Measurements from ENCODE around the gene ENTPD8. TPM values are rescaled to one million over a fixed set of nuclear protein-coding genes. Genes with fewer than 3 reads are reported as not detected.
"Not testable (repeated sequence)": the region's sequence is repeated elsewhere in the genome, so short reads cannot be mapped to it uniquely, and the experiment has no call there.

ENTPD8 gene
- total RNA-seq, 4 donors from 2014 or later, result 0.21 TPM; not detected in 3

DNA sequence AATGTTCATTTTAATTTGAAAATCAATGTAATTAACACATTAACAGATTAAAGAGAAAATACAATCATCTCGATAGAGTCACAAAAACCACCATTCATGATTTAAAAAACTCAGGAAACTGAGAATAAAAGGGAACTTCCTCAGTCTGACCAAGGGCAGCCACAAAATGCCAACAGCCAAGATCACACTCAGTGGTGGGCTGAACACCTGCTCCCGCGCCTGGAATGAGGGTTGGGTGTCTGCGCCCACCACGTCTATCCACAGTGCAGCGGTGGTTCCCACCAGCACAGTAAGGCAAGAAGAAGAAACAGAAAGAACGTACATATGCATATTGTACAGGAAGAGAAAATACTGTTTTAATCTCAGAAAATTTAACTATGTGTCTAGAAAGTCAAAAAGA lies 29.6 kb upstream of the ENTPD8 start:
- Histone ChIP-seq H3K27me3 (no peaks in the 10 kb centered on the region), H3K9me3 (peaks cover 0 to 7% of the 10 kb centered on the region in 2 donors), H3K4me1 (no peaks in the 10 kb centered on the region), H3K4me3 (no peak overlapping the region), H3K36me3 (no peaks in the 10 kb centered on the region), H3K27ac (no peak overlapping the region)
- TF ChIP-seq, protein P1, sequence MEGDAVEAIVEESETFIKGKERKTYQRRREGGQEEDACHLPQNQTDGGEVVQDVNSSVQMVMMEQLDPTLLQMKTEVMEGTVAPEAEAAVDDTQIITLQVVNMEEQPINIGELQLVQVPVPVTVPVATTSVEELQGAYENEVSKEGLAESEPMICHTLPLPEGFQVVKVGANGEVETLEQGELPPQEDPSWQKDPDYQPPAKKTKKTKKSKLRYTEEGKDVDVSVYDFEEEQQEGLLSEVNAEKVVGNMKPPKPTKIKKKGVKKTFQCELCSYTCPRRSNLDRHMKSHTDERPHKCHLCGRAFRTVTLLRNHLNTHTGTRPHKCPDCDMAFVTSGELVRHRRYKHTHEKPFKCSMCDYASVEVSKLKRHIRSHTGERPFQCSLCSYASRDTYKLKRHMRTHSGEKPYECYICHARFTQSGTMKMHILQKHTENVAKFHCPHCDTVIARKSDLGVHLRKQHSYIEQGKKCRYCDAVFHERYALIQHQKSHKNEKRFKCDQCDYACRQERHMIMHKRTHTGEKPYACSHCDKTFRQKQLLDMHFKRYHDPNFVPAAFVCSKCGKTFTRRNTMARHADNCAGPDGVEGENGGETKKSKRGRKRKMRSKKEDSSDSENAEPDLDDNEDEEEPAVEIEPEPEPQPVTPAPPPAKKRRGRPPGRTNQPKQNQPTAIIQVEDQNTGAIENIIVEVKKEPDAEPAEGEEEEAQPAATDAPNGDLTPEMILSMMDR (IDR thresholded peaks at IDR 0.05), result no peak
- no peak for TF ChIP-seq POLR2A (IDR thresholded peaks at IDR 0.05)
- intact Hi-C loops (cut with DNase I; ENCODE audit: low total_unique reads), result no loop called here
- DNase-seq, result no peak

DNA sequence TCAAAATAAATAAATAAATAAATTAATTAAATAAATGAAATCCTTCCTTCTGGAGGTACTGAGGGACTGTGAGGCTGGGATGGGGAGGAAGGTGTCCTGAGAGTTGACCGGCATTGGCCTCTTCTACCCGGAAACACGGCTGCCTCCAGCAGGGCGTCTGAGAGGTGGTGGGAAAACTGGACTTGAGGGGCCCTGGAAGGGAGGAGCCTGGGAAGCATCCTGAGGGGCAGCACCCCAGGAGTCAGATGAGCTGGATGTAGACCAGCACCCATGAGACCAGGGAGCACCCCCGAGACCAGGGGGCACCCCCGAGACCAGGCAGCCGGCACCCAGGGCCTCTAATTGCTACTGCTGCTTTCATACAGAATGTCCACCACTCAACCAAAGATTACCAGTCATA lies 26.7 kb upstream of the ENTPD8 start:
- TF ChIP-seq POLR2A (IDR thresholded peaks at IDR 0.05), result no peak
- Histone ChIP-seq H3K36me3 (no peaks in the 10 kb centered on the region), H3K27me3 (no peaks in the 10 kb centered on the region), H3K27ac (no peak overlapping the region), H3K9me3 (no peaks in the 10 kb centered on the region), H3K4me3 (no peak overlapping the region), H3K4me1 (no peaks in the 10 kb centered on the region)
- DNase-seq, result no peak
- intact Hi-C loops (cut with DNase I; ENCODE audit: low total_unique reads), result no loop called here

DNA sequence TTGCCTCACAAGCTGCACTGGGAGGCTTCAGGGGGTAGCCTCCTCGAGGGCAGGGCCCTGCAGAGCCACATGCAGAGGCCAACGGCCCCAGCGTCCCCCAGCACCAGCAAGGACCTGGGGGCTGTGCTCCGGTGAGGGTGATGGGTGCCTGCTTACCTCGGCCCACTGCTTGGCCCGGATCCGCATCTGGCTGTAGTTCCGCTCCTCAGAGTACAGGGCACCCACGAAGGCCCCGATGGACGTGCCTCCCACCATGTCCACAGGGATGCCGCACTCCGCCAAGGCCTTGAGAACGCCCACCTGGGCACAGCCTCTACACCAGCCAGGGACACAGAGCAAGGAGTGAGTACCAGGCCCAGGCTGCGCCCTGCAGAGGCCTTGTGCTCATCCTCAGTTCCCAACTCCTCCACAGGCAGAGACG lies 26.0 kb upstream of the ENTPD8 start:
- no peaks in the 10 kb centered on the region for H3K36me3 ChIP-seq

DNA sequence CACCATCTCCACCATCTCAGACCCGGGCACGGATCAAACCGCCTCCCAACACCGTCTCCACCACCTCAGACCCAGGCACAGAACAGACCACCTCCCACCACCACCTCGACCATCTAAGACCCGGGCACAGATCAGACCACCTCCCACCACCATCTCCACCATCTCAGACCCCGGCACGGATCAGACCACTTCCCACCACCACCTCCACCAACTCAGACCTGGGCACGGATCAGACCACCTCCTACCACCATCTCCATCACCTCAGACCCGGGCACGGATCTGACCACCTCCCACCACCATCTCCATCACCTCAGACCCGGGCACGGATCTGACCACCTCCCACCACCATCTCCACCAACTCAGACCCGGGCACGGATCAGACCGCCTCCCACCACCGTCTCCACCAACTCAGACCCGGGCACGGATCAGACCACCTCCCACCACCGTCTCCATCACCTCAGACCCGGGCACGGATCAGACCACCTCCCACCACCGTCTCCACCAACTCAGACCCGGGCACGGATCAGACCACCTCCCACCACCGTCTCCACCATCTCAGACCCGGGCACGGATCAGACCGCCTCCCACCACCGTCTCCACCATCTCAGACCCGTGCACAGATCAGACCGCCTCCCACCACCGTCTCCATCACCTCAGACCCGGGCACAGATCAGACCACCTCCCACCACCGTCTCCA lies 25.4 kb upstream of the ENTPD8 start:
- DNase-seq; H3K27ac ChIP-seq; H3K4me3 ChIP-seq; H3K9me3 ChIP-seq; intact Hi-C loops (cut with DNase I; ENCODE audit: low total_unique reads); H3K36me3 ChIP-seq; H3K27me3 ChIP-seq; H3K4me1 ChIP-seq: not testable (repeated sequence)

More for the DNA sequence above, 26.0 kb upstream of the ENTPD8 start:
- intact Hi-C loops (cut with DNase I; ENCODE audit: low total_unique reads), result no loop called here
- H3K4me1 ChIP-seq, result no peaks in the 10 kb centered on the region
- no peak overlapping the region for H3K4me3 ChIP-seq
- no peaks in the 10 kb centered on the region for H3K27me3 ChIP-seq
- no peak for TF ChIP-seq POLR2A (IDR thresholded peaks at IDR 0.05)
- TF ChIP-seq, protein P1 (IDR thresholded peaks at IDR 0.05), result no peak
- no peaks in the 10 kb centered on the region for H3K9me3 ChIP-seq
- DNase-seq, result no peak
- H3K27ac ChIP-seq, result no peak overlapping the region

DNA sequence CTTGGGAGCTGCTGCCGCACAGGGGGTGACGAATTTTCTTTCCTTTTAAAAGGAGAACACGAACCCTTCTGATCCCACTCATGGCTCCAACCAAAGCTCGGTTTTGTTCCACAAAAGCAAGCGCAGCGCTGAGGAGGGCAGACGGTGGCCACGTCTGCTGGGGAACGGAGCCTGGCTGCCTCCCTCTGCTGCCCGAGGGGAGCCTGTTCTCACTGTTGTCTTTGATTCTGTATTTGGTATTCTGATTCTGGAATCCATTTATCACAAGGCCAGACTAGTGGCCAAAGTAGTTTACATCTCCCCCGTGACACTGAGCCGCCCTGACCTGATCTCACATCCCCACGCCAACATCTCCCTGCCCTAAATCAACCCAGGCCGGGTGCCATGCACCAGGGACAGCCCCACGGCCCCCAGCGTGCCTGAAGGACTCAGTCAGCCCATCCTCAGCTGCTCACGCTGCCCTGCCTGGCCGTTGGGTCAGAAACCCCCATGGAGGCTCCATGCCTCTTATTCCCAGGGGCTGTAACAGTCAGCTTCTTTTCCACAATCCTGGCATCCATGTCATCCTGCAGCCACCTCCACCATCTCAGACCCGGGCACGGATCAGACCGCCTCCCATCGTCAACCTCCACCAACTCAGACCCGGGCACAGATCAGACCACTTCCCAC lies 24.7 kb upstream of the ENTPD8 start:
- no peaks in the 10 kb centered on the region for H3K27me3 ChIP-seq
- DNase-seq, result no peak
- no peak overlapping the region for H3K4me3 ChIP-seq
- no peaks in the 10 kb centered on the region for H3K36me3 ChIP-seq
- intact Hi-C loops (cut with DNase I; ENCODE audit: low total_unique reads), result no loop called here
- no peaks in the 10 kb centered on the region for H3K9me3 ChIP-seq
- no peaks in the 10 kb centered on the region for H3K4me1 ChIP-seq
- TF ChIP-seq, protein P1 (IDR thresholded peaks at IDR 0.05), result no peak
- TF ChIP-seq POLR2A (IDR thresholded peaks at IDR 0.05), result no peak
- no peak overlapping the region for H3K27ac ChIP-seq

DNA sequence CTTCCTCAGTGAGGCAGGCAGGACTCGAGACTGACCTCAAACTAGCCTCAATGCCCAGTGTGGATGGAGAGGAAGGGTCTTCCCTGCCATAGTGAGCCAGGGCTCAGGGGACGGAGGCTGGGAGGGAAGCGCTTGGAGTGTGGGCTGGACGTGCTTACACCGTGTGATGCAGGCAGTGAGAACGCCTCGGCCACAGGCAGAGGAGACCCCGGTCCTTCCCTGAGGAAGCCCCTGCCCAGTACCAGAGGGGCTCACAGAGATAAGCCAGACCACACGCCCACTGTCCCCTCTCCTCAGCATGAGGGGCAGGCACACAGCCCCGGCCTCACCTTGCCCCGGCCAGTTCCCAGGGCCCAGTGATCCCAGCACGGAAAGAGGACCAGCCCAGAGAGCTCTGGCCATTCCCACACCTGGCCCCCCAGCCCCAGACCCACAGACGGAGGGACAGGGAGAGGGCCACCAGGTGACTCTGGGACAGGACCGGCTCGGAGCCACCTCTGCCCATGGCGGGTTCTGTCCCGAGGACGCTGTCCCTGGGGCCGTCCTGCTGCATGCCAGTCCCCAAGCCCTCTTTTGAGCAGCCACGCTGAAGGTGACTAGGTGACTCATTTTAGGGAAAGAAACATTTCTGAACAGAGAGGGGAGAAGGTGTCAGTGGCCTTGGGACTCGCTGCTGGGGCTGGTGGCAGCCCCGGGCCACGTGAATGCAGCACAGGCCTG lies 24.0 kb upstream of the ENTPD8 start:
- H3K4me1 ChIP-seq, result no peaks in the 10 kb centered on the region
- intact Hi-C loops (cut with DNase I; ENCODE audit: low total_unique reads), result no loop called here
- DNase-seq, result no peak

More for the DNA sequence above, 24.0 kb upstream of the ENTPD8 start:
- H3K27me3 ChIP-seq, result no peaks in the 10 kb centered on the region
- TF ChIP-seq POLR2A (IDR thresholded peaks at IDR 0.05), result no peak
- TF ChIP-seq, protein P1 (IDR thresholded peaks at IDR 0.05), result no peak
- H3K36me3 ChIP-seq, result no peaks in the 10 kb centered on the region
- no peak overlapping the region for H3K4me3 ChIP-seq
- no peak overlapping the region for H3K27ac ChIP-seq
- no peaks in the 10 kb centered on the region for H3K9me3 ChIP-seq

Measured in uterus (tissue), 4 donors.